HL-60/S4 treated with phorbol 12-myristate 13-acetate at 8.2 ng/mL for 4 days and 3 days (cell line): ENCODE measurements around the gene MPPED1.

Source experiments
- in situ Hi-C: fragments of 300-500 bp; cut with MboI; formaldehyde crosslinking; loops from 2 replicates; pipeline ENCODE4 v1.15.0; 2022; ENCODE audit warnings: low sequenced_read_pairs

The MPPED1 gene

DNA sequence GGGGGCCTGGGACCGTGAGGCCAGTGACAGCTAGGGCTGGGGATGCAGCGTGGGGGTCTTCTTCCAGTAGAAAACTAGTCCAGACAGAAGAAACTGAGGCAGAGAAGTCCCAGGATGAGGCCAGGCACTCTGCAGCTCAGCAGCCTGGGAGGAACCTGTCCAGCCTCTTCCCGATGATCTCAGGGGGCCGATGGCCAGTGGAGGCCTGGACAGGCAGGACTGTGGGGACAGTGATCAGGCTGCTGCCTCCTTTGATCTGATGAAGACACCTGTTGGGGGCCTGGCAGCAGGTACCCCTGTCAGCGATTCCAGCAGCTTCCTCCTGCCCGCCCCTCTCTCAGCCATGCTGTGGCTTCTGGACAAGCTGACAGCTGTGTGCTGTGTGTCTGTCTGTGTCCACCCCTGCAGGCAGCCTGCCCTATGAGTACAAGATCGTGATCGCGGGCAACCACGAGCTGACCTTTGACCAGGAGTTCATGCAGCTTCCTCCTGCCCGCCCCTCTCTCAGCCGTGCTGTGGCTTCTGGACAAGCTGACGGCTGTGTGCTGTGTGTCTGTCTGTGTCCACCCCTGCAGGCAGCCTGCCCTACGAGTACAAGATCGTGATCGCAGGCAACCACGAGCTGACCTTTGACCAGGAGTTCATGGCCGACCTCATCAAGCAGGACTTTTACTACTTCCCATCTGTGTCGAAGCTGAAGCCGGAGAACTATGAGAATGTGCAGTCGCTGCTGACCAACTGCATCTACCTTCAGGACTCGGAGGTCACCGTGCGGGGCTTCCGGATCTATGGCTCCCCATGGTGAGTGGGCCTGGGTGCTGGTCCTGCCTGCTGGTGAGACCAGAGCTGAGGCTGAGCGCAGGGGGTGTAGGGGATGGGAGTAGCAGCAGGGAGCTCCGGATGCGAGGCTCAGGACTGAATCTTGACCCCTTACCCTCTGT lies 62.6 kb downstream of the MPPED1 start:
- in situ Hi-C loops: no loop called here

DNA sequence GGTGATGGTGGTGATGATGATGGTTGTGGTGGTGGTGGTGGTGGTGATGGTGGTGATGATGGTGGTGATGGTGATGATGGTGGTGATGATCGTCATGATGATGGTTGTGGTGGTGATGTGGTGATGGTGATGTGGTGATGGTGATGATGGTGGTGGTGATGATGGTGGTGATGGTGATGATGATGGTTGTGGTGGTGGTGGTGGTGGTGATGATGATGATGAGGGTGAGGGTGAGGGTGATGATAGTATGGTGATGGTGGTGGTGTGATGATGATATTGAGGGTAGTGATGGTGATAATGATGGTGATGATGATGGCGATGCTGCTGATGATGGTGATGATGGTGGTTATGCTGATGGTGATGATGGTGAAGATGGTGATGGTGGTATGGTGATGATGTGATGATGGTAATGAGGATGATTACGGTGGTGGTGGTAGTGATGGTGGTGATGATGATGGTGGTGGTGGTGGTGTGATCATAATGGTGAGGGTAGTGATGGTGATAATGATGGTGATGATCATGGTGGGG lies 63.8 kb downstream of the MPPED1 start:
- in situ Hi-C loops: no loop called here

DNA sequence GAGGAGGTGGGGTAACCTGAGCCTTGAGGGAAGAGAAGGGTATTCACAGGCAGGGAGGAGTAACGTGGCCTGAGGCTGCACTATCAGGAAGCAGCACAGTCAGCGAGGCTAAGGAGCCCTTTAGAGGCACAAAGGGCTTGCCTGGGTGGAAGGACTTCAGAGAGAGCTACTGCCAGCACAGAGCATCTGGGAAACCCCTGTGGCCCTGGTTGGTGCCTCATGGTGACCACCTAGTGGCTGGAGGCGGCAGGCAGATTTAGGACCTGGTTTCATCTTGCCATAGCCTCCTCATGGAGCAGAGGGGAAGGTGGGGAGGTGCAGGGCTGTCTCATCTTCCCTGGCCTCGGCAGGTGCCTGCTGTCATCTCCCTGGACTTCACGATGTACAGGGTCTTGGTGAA lies 64.5 kb downstream of the MPPED1 start:
- in situ Hi-C loops: no loop called here

DNA sequence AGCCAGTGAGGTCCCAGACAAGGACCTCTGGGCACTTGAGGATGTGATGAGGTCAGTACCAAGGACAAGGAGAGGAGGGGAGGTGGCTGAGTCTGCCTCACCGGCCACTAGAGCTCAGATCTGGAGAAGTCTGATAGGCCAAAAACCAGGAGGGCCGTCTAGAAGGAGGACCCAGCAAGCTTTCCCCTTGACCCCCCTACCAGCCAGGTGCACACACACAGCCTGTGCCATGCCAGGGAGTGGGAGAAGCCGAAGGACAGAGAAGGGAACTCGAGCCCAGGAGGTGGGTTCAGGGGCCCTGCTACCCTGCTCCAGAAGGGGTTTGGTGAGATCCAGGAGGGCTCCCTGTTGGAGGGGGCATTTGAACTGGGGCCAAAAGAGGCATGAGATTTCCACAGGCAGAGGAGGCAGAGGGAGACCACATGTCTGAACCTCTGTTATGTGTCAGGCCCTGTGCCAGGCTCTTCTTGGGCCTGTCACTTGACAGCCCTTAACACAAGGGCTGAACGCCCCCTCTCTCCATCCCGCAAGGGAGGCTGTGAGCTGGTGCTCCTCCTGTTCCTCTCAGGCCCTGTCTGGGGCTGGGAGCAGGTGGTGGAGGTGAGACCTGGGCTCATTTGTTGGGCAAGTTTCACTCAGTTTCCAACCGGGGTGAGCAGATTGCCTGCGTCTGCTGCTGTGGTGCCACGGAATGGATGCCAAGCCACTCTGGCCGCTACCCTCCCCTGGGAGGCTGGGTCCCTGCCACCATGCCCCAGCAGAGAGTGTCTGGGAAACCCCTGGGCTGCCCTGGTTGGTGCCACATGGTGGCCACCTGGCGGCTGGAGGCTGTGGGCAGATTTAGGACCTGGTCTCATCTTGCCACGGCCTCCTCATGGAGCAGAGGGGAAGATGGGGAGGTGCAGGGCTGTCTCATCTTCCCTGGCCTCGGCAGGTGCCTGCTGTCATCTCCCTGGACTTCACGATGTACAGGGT lies 65.2 kb downstream of the MPPED1 start:
- in situ Hi-C loops: no loop called here

DNA sequence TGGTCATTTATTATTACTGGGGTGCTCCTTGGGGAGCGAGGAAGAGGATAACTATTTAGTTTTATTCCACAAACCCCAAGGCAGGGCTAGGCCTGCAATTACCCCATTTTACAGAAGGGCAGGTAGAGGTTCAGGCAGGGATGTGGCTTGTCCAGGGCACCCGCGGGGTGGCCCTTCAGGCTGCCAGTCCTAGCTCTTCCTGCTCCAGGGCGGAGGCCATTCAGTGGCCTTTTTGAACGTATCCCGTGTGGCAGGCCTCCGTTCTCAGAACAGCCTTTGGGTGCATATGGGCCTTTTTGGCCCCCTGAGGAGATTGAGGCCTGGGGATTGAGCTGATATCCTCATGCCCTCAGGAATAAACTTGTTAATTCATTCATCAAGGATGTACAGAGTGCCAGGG lies 66.2 kb downstream of the MPPED1 start:
- in situ Hi-C loops: no loop called here

DNA sequence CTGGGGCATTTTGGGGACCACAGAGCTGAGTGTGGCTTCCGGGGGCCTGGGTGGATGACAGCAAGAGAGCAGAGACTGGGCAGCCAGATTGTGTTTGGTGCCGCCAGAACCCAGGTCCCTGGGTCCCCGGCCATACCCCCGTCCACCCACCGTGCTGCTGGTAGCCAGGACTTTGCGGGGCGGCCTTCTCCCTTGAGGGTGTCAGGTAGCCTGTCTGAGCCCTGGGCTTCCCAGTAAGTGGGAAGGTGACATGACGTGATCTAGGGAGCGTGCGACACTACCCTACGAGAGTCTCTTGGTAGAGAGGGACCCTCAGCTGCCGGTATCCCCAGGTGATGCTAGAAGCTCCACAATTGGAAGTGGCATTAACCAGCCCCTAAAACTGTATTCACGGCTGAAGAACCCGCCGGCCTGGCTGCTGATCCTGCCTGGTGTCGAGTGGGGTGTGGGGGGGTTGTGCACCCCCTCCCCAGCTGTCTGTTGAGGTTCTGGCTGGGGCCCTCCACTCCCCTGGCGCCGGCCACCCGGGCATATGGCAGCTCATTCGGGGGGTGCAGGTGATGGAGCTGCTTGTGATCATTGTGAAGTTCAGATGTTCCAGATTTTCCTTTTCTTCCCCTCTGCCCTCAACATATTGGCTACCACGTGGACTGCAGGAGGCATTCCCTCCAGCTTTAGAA lies 66.9 kb downstream of the MPPED1 start:
- in situ Hi-C loops: no loop called here

DNA sequence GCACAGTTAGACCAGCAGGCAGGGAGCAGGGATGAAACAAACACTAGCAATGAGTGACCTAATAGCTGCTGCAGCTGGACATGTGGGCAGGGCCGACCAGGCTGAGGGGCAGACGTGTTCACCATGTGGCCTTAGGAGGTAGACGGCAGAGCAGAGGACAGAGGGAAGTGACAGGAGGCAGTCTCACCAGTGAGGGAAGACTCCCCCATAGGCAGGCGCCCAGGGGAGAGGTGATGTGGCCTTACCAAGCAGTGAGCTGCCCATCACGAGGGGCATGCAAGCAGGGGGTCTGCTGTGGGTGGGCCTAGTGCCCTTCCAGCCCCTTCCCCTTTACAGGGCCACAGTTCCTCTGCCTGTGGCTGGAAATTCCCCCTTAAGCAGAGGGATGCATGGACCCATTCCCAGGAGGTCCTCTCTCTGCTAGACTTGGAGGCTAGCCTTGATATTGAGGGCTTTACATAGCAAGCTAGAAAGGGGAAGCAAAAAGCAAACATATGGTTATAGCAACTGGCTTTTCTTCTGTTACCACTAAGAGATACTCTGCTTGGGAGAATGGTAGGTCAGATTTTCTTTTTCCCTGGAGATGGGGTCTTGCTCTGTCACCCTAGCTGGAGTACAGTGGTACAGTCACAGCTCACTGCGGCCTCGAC lies 67.6 kb downstream of the MPPED1 start:
- in situ Hi-C loops: no loop called here

DNA sequence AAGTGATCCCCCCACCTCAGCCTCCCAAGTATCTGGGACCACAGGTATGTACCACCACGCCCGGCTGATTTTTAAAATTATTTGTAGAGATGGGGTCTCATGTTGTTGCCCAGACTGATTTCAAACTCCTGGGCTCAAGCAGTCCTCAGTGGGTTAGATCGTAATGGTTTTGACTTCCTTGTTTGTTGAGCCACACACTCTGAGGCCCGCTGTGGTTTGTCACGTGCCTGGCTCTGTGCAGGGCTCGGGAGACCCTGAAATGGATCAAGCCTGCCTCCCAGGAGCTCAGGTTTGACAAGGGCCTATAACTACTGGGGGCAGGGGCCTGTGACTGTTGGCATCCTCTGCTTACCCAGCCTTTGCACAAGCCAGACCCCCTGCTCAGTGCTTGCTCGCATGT lies 68.1 kb downstream of the MPPED1 start:
- in situ Hi-C loops: no loop called here

DNA sequence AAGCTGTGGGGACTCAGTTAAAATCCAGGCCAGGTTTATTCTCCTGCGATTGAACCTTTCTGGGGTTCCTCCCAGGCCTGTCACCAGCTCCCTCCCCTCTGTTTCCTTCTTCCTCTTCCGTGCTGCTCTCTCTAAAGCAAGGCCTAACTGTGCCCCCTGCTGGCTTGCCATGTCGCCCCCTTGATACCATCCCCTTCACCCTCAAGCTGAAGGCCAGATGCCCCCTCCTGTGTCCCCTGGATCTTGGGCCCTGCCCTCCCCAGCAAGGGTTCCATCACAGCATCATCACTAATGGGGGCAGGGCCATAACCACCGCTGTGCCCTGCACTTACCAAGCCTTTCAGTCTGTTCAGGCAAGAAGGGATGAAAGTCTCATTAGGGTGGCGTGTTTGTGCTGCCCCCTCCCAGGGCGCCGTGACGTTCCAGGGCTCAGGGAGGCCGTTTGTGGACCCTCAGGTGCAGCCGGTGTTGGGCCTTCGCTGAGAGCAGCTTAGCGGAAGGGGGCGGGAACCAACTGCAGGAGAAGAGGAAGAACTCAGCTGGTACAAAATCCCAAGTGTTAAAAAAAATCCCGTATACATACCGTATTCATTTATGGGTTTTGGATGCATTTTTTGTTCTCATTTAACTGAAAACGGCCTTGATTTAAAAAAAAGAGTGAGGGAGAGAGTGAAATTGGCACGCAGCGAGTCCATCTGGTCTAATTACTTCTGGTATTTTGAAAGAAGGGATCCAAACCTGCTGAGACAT lies 69.9 kb downstream of the MPPED1 start:
- in situ Hi-C loops: no loop called here

DNA sequence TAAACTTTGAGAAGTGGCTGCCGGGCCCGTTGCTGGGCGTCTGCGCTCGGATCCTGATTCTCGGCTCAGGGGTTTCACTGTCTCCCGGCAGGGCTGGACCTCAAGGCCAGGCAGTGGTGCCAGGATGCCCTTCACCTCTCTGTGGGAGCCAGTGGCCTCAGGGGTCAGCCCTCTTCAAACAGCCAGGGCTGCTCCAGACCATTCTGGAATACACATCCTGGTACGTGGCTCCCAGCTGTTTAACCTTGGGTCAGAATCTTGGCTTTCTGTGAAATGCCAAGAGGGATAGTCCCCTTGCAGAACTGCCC lies 70.5 kb downstream of the MPPED1 start:
- in situ Hi-C loops: no loop called here

DNA sequence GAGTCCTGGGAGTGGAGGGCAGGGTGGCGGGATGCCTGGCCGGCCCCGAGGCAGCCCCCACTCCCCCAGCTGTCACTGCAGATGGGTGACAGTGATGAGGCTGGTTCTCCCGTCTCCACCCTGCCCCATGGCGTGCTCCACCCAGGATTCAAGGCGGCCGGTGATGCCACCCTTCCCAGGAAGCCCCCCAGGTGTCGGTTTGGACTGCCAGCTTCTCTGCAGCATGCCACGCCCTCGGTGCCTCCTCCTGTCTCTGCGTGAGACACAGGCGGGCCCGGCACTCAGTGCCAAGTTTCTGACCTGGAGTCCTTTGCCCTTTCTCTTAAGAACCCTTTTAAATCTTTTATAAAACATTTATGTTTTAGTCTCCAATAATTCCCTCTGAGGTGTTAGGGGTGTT lies 71.5 kb downstream of the MPPED1 start:
- in situ Hi-C loops: no loop called here

DNA sequence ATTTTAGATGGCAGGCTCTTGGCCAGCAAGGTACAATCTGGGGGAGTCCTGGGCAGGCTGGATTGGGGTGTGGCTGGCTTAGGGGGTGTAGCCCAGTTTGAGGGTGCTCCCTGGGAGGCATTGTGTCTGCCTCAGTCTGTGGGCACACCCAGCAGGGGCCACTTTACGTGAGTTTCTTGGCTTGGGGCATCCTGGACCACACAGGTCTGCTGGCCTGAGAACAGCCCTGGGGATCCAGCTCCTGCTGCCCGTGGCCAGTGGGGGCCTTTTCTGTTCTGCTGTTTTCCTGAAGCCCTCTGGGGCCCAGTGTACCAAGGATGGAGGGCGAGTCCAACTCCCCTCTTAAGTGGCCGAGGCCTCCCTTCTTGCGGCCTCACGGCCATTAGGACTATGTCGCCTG lies 71.9 kb downstream of the MPPED1 start:
- in situ Hi-C loops: no loop called here

DNA sequence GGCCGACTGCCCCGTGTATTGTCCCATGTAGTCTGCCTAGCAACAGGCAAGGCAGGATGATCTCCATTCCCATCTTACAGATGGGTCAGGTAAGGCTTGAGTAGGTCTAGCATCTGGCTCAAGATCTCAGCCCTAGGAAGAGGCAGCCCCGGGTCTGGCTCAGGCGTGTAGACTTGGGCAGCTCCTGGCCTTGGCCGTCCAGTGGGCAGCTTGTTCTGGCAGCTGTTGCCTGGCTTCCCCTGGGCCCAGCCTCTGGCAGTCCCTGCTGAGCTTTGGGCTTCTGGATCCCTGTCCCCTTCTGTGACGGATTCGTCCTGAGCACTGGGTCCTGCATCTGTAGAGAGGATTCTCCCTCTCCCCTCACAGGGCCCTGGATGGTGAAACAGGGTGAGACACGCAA lies 72.4 kb downstream of the MPPED1 start:
- in situ Hi-C loops: no loop called here

DNA sequence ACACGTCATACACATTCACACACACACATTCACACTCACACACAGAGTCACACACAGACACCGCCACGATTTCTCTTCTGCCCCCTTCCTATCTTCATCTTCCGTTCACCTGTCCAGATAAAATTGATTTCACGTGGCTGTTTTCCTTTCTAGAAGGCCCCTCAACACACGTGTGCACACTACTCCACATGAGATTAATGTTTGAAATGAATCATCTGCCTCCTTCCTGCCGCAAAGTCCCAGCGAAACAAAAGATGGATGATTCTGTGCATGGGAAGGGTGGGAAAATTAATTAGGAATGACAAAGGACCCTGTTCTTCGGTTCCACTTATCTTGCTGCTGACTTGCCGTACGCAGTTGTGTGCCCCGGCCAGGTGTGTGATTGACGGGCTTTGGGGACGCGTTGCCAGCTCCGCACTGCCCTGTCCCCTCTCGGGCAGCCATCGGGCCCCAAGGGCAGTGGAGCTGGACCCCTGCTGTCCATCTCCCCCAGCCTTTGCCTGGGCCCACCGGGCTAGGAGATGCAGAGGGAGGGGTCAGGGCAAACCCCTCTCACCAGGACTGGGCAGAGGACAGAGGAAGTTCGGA lies 73.8 kb downstream of the MPPED1 start:
- in situ Hi-C loops: no loop called here

DNA sequence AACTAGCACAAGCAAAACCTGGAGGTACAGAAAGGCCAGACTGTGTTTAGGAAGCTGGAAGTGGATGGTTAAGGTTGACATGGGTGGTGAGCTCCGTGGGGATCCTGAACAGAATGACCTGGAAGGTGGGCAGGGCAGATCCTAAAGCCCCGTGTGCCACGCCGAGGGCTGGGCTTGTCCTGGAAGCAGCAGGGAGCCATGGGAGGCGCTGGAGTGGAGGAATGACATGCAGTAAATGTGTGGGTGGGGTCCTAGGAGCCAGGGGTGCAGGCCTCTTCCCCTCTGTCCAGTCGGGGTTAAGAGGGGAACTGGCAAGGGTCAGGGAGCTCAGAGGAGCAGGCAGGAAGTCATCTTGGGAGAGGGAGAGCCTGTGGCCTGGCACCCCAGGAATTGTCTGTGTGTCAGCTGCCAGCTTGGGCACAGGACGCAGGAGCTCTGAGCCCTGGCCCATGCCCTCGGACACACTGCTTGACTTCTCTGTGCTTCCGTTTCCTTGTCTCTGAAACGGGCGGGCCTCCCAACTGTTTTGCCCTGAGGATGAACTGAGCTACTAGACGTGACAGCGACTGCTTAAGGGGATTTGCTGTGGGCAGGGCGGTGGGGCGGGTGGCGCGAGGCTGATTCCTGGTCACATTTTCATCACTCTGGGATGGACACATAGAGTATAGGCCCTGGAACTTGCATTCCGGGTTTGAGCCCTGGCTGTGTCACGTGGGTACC lies 75.7 kb downstream of the MPPED1 start:
- in situ Hi-C loops: no loop called here

DNA sequence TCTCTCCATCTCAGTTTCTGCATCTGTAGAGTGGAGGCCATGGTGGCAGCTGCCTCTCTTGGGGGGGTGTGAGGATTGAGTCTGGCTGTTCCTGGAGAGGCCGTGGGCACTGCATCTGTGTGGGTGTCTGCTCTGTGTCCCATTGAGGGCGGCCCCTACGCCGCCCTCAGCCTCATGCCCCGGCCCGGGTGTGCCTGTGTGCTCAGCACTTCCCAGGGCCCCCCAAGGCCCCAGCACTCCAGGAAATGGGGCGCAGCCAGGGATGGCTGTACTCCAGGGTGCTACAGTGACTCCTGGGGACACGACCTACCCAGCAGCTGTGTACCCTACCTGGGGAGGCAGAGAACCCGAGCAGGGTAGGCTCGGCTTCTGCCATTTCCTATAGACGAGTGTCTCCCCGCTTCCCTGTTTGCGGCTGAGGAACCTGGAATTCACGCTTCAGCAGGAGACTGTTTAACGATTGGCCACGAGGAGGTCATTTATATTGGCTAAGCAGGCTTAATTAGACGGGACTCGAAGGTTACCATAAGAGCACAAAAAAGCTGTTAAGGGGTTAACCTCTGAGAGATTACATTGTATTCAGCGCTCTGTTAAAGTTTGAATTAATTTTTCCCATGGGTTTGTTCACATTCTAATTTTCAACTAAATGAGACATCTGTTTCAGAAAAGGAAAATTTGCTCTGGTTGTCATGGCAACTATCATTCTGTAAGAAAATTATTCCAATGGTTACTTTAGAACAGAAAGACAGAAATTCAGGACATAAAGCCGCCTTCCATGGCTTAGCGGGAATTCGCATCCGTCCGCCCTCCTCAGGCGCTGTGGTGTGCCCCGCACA lies 76.4 kb downstream of the MPPED1 start:
- in situ Hi-C loops: no loop called here

DNA sequence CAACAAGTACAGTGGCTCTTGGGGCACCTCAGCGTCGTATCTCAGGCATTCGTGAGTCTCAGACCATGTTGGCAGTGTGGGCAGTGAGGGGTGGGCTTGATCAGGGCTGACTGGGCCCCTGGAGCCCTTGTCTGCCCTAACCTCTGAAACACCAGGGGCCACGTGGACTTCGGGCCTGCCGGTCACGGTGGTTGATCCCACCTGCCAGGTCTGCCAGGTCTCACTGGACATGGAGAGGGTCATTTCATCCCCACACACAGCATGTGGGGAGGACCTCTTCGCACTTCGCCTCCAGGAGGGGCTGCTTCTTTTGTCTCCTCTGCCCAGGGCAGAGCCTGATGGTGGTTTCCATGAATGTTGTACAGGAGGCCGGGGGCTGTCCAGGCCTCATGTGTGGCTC lies 77.1 kb downstream of the MPPED1 start:
- in situ Hi-C loops: no loop called here

DNA sequence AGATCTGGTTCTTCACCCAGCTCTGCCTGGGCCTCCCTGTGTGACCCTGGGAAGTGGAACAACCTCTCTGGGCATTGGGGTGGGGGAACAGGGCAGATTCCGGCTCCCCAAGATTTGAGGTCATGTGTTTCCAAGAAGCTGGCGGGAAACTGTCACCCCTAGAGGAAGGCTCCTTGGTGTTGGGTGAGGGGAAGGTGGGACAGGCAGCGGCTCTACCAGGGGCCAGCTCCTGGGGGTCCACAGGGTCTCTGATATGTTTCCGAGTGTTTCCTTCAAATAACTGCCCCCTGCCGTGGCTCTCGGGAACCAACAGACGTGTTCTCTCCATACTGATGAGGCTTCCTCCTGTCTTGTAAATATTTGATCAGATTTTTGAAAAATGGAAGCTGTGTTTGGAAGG lies 78.5 kb downstream of the MPPED1 start:
- in situ Hi-C loops: no loop called here
